Smooth muscle cell (in vitro differentiated cells): ENCODE results near the gene TOMM5. TPM values are rescaled to one million over a fixed set of nuclear protein-coding genes. Genes with fewer than 3 reads are reported as not detected.
A peak's percentile ranks its signal among the peaks of the same experiment; 100 is the strongest.

Experiments
- DNase-seq: peaks from one replicate; lab custom pipeline; 2025; ENCODE audit not compliant: unreplicated experiment; lab: John Stamatoyannopoulos, UW
- H2AFZ ChIP-seq: fragments of 200-600 bp; sonication (generic); 2 replicates; pipeline ENCODE4 v1.6.0; 2016; ENCODE audit warnings: antibody characterized with exemption, low read depth, mild to moderate bottlenecking
- H3F3A ChIP-seq: fragments of 200-600 bp; sonication (generic); 2 replicates; pipeline ENCODE4 v1.6.0; 2017; ENCODE audit warnings: antibody characterized with exemption, low read depth
- H3K27ac ChIP-seq: fragments of 200-600 bp; sonication (generic); 2 replicates; pipeline ENCODE4 v1.5.1; 2016; ENCODE audit warnings: low read depth, mild to moderate bottlenecking
- H3K27me3 ChIP-seq: fragments of 200-600 bp; sonication (generic); 2 replicates; pipeline ENCODE4 v1.6.1; 2016; ENCODE audit warnings: low read depth, mild to moderate bottlenecking
- H3K36me3 ChIP-seq: fragments of 200-600 bp; sonication (generic); 2 replicates; pipeline ENCODE4 v1.5.1; 2016; ENCODE audit warnings: low read depth
- H3K4me1 ChIP-seq: fragments of 200-600 bp; sonication (generic); 2 replicates; pipeline ENCODE4 v1.5.1; 2016; ENCODE audit warnings: low read depth
- H3K4me2 ChIP-seq: fragments of 200-600 bp; sonication (generic); 2 replicates; pipeline ENCODE4 v1.6.0; 2016; ENCODE audit warnings: mild to moderate bottlenecking
- H3K4me3 ChIP-seq: fragments of 200-600 bp; sonication (generic); 2 replicates; pipeline ENCODE4 v1.5.1; 2016; ENCODE audit warnings: mild to moderate bottlenecking
- H3K79me2 ChIP-seq: fragments of 200-600 bp; sonication (generic); 2 replicates; pipeline ENCODE4 v1.6.0; 2016; ENCODE audit warnings: low read depth, mild to moderate bottlenecking
- H3K9ac ChIP-seq: fragments of 200-600 bp; sonication (generic); 2 replicates; pipeline ENCODE4 v1.6.0; 2016; ENCODE audit warnings: low read depth
- H3K9me3 ChIP-seq: fragments of 200-600 bp; sonication (generic); replicated peaks from 2 replicates; pipeline ENCODE4 v1.5.1; 2016; ENCODE audit warnings: low read depth
- H4K20me1 ChIP-seq: fragments of 200-600 bp; sonication (generic); 2 replicates; pipeline ENCODE4 v1.6.0; 2016; ENCODE audit warnings: low read depth
- CTCF ChIP-seq: fragments of 200-600 bp; sonication (generic); IDR thresholded peaks from 2 replicates; pipeline ENCODE4 v1.5.1; 2017; ENCODE audit warnings: borderline replicate concordance, mild to moderate bottlenecking, antibody characterized with exemption; ENCODE audit not compliant: insufficient read depth, poor library complexity, severe bottlenecking
- WGBS: methylation state at CpG from one replicate; pipeline ENCODE4 v1.1.7; 2016; ENCODE audit warnings: low lambda C conversion rate; 5-methylcytosine and 5-hydroxymethylcytosine counted together
- polyA plus RNA-seq: library from polyadenylated mRNA; unstranded; fragments of >200 nt; fragmentation: Nextera tagmentation; extraction: Ambion mirVana; gene quantifications from 2 replicates; pipeline ENCODE4 v1.2.1, GENCODE V29; 2016
- total RNA-seq: library from RNA; depleted of rRNA; stranded (reverse); fragments of >200 nt; gene quantifications from 2 replicates; pipeline ENCODE4 v1.2.3, GENCODE V29; 2014

Gene TOMM5
- total and polyA plus RNA-seq, 2 experiments from 2014 or later, result 194 to 296 TPM

- H3K36me3 ChIP-seq, result peaks cover 16% of the 10 kb centered on the region
- peaks cover 10% of the 10 kb centered on the region for H3K4me1 ChIP-seq
- H3K9ac ChIP-seq, result no peak overlapping the region
- peaks cover 58% of the 10 kb centered on the region for H3K79me2 ChIP-seq
- TF ChIP-seq CTCF, result no peak
- H3K4me2 ChIP-seq, result no peak overlapping the region
- H3K27ac ChIP-seq, result no peak overlapping the region
- H3K4me3 ChIP-seq, result no peak overlapping the region
- no peak for DNase-seq
- 98% methylated on average over 4 of the region's 4 CpGs for WGBS
- no peaks in the 10 kb centered on the region for H3K27me3 ChIP-seq
- peaks cover 31% of the 10 kb centered on the region for H4K20me1 ChIP-seq
- H3F3A ChIP-seq, result peaks cover 8% of the 10 kb centered on the region
- H3K9me3 ChIP-seq, result no peaks in the 10 kb centered on the region
- no peak overlapping the region for H2AFZ ChIP-seq
Measured at GRCh38 chr9:37587521-37587920, 4.9 kb downstream of the TOMM5 start.

GRCh38 chr9:37583522-37584121 is 8.8 kb downstream of the TOMM5 start:
- Histone ChIP-seq H4K20me1 (peaks cover 14% of the 10 kb centered on the region), H3K27me3 (no peaks in the 10 kb centered on the region), H2AFZ (no peak overlapping the region), H3K9me3 (no peaks in the 10 kb centered on the region), H3F3A (peaks cover 8% of the 10 kb centered on the region), H3K36me3 (peaks cover 17% of the 10 kb centered on the region), H3K4me1 (no peaks in the 10 kb centered on the region), H3K27ac (no peak overlapping the region), H3K4me3 (no peak overlapping the region), H3K79me2 (peaks cover 29% of the 10 kb centered on the region), H3K9ac (no peak overlapping the region), H3K4me2 (no peak overlapping the region)
- 94% methylated on average over 3 of the region's 3 CpGs for WGBS
- DNase-seq, result no peak
- no peak for TF ChIP-seq CTCF

GRCh38 chr9:37582548-37583157 is 9.7 kb downstream of the TOMM5 start:
- WGBS, result 86% methylated on average over 6 of the region's 6 CpGs

More at GRCh38 chr9:37582548-37583157, 9.7 kb downstream of the TOMM5 start:
- no peak overlapping the region for H3K27ac ChIP-seq
- H3K9ac ChIP-seq, result no peak overlapping the region
- peak; percentile 74 for TF ChIP-seq CTCF
- no peak for DNase-seq
- peaks cover 8% of the 10 kb centered on the region for H3F3A ChIP-seq
- peaks cover 11% of the 10 kb centered on the region for H3K36me3 ChIP-seq
- no peaks in the 10 kb centered on the region for H3K27me3 ChIP-seq
- H3K9me3 ChIP-seq, result no peaks in the 10 kb centered on the region
- no peak overlapping the region for H3K4me2 ChIP-seq
- peaks cover 23% of the 10 kb centered on the region for H3K79me2 ChIP-seq
- H4K20me1 ChIP-seq, result peaks cover 11% of the 10 kb centered on the region
- H2AFZ ChIP-seq, result no peak overlapping the region
- H3K4me3 ChIP-seq, result no peak overlapping the region
- no peaks in the 10 kb centered on the region for H3K4me1 ChIP-seq
